Activated B cell treated with CpG ODN at 0.5 μM for 24 hours (primary cell): ENCODE data around the gene HADHB. TPM values are rescaled to one million over a fixed set of nuclear protein-coding genes. Genes with fewer than 3 reads are reported as not detected.
"Not testable (repeated sequence)": the region's sequence is repeated elsewhere in the genome, so short reads cannot be mapped to it uniquely, and the experiment has no call there.

Experiments used
- ATAC-seq: fragments of 200-7000 bp; cut with Tn5 transposase; one replicate; pipeline ENCODE4 v1.10.0; 2021; ENCODE audit warnings: low read depth, mild to moderate bottlenecking, moderate library complexity
- CTCF ChIA-PET: fragments of 350-600 bp; sonication (Branson Sonifier 250); formaldehyde crosslinking; loops from one replicate; lab custom pipeline; 2021; ENCODE audit warnings: antibody characterized with exemption; lab: Charles Lee
- POLR2A ChIA-PET: fragments of 350-600 bp; sonication (Branson Sonifier 250); formaldehyde crosslinking; loops from one replicate; lab custom pipeline; 2021; ENCODE audit warnings: antibody characterized with exemption; lab: Charles Lee
- DNase-seq: peaks from one replicate; pipeline ENCODE4 v3.0.0; 2022
- H3K27ac Mint-ChIP-seq: one replicate; pipeline ENCODE4 v1.8.0; 2020; ENCODE audit warnings: mixed read lengths
- H3K27me3 Mint-ChIP-seq: one replicate; pipeline ENCODE4 v1.8.0; 2021; ENCODE audit warnings: mixed read lengths
- H3K36me3 Mint-ChIP-seq: one replicate; pipeline ENCODE4 v1.8.0; 2021; ENCODE audit warnings: low read depth, mixed read lengths
- H3K4me1 Mint-ChIP-seq: one replicate; pipeline ENCODE4 v1.8.0; 2021; ENCODE audit warnings: mixed read lengths
- H3K4me3 Mint-ChIP-seq: one replicate; pipeline ENCODE4 v1.8.0; 2020; ENCODE audit warnings: mild to moderate bottlenecking, mixed read lengths
- H3K9me3 Mint-ChIP-seq: one replicate; pipeline ENCODE4 v1.8.0; 2020; ENCODE audit warnings: mixed read lengths
- CTCF ChIP-seq: fragments of 200-600 bp; IDR thresholded peaks from one replicate; pipeline ENCODE4 v1.8.0; 2022; ENCODE audit warnings: antibody characterized with exemption, mild to moderate bottlenecking
- intact Hi-C: fragments of 100-400 bp; cut with micrococcal nuclease; formaldehyde crosslinking; loops from one replicate; pipeline ENCODE4 v1.15.1; 2024
- total RNA-seq: library from RNA; stranded (reverse); gene quantifications from 2 replicates; pipeline ENCODE4 v1.2.3, GENCODE V29; 2022

The HADHB gene
- total RNA-seq, 1 donor from 2014 or later, result 65.6 TPM

- DNase-seq (peak; percentile 66), ATAC-seq (peak; percentile 99)
- Mint-ChIP-seq H3K4me1 (peaks cover 6% of the 10 kb centered on the region), H3K27ac (no peak overlapping the region), H3K36me3 (no peaks in the 10 kb centered on the region), H3K4me3 (no peak overlapping the region), H3K9me3 (no peaks in the 10 kb centered on the region), H3K27me3 (no peaks in the 10 kb centered on the region)
- TF ChIP-seq CTCF, result peak; percentile 81
- ChIA-PET CTCF (interaction anchor here (0.6 to 2.7 kb wide), 8 partner anchors 30 to 379 kb away, joined by 3 to 11 read pairs (median 4); no protein-coding TSS in a partner anchor), POLR2A (interaction anchor here (0.5 kb wide), 1 partner anchor 379 kb away, joined by 4 read pairs; no protein-coding TSS in a partner anchor)
- intact Hi-C loops, result loop anchor here (1.0 kb wide), 7 partner anchors 16 to 379 kb away; partner anchors contain the start of genes ADGRF3, HADHA, HADHB and SELENOI
Measured at GRCh38 chr2:26330114-26330549, 85.4 kb downstream of the HADHB start.

DNA sequence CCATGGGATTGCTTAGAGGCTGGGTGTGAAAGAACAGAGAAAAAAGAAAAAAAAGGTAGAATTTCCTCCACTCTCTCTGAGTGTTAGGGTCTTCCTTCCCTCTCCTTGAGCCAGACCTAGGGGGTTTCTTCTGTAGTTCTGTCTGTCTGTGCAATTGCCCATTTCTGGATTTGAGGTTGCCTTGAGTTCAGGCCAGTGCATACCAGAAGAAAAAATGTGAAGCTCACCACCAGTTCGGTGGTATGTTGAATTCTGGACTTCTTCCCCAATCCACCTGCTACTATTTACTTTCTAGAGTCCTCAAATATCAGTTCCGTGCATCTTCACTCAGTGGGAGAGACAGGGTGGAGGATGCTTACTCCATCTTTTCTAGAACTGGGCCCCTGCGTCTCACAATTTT, 85.9 kb downstream of the HADHB start:
- ChIA-PET CTCF (interaction anchor here (1.0 to 2.7 kb wide), 8 partner anchors 15 to 379 kb away, joined by 3 to 11 read pairs (median 4); partner anchors contain the start of genes ADGRF3 and SELENOI), POLR2A (interaction anchor here (0.5 kb wide), 1 partner anchor 380 kb away, joined by 4 read pairs; no protein-coding TSS in a partner anchor)
- intact Hi-C loops, result loop anchor here (1.0 kb wide), 7 partner anchors 16 to 379 kb away; partner anchors contain the start of genes ADGRF3, HADHA, HADHB and SELENOI
- Mint-ChIP-seq H3K4me3 (no peak overlapping the region), H3K27ac (no peak overlapping the region), H3K27me3 (no peaks in the 10 kb centered on the region), H3K9me3 (no peaks in the 10 kb centered on the region), H3K36me3 (no peaks in the 10 kb centered on the region), H3K4me1 (peaks cover 6% of the 10 kb centered on the region)
- DNase-seq (no peak), ATAC-seq (no peak)
- TF ChIP-seq CTCF, result no peak

GRCh38 chr2:26331321-26331720, 86.6 kb downstream of the HADHB start:
- H3K4me1 Mint-ChIP-seq, POLR2A ChIA-PET, H3K27me3 Mint-ChIP-seq, DNase-seq, H3K27ac Mint-ChIP-seq, H3K9me3 Mint-ChIP-seq, H3K4me3 Mint-ChIP-seq, ATAC-seq, H3K36me3 Mint-ChIP-seq, intact Hi-C loops: not testable (repeated sequence)
- CTCF ChIA-PET, result interaction anchor here (0.9 to 2.7 kb wide), 6 partner anchors 14 to 380 kb away, joined by 3 to 11 read pairs (median 6); partner anchors contain the start of genes ADGRF3 and SELENOI

DNA sequence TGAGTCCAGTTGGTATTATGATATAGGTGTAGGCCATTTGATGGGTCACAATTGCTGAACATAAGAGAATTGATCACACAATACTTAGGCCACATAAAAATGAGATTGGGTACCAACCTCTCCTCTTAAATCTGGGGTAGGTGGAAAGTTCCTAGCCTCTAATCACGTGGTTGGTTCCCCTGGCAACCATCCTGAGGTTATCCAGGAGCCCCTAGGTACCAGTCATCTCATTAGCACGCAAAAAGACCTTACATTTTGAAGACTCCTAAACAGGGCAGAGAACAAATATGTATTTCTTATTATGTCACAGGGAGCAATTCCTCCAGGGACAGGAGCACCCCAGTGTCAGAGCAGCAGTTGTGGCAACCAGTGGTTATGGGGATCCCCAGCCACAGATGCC, 88.6 kb downstream of the HADHB start:
- no peak for TF ChIP-seq CTCF
- H3K36me3 Mint-ChIP-seq, result no peaks in the 10 kb centered on the region
- H3K4me3 Mint-ChIP-seq, result no peak overlapping the region
- intact Hi-C loops, result no loop called here
- CTCF ChIA-PET, result no interaction called here
- ATAC-seq, result no peak
- H3K4me1 Mint-ChIP-seq, result peaks cover 6% of the 10 kb centered on the region
- POLR2A ChIA-PET, result no interaction called here
- no peak for DNase-seq
- H3K27me3 Mint-ChIP-seq, result no peaks in the 10 kb centered on the region
- H3K9me3 Mint-ChIP-seq, result no peaks in the 10 kb centered on the region
- H3K27ac Mint-ChIP-seq, result no peak overlapping the region

- H3K4me3 Mint-ChIP-seq, result no peak overlapping the region
- CTCF ChIA-PET, result no interaction called here
Measured at GRCh38 chr2:26335231-26335630, 90.5 kb downstream of the HADHB start.

More at GRCh38 chr2:26335231-26335630, 90.5 kb downstream of the HADHB start:
- intact Hi-C loops, result no loop called here
- no peak for TF ChIP-seq CTCF
- Mint-ChIP-seq H3K9me3 (no peaks in the 10 kb centered on the region), H3K27me3 (no peaks in the 10 kb centered on the region), H3K27ac (no peak overlapping the region), H3K36me3 (no peaks in the 10 kb centered on the region), H3K4me1 (no peaks in the 10 kb centered on the region)
- DNase-seq (no peak), ATAC-seq (no peak)
- POLR2A ChIA-PET, result no interaction called here
